Vagina (tissue), 2 donors: ENCODE measurements around the gene PLCB1. TPM values are rescaled to one million over a fixed set of nuclear protein-coding genes. Genes with fewer than 3 reads are reported as not detected.

Source experiments
- DNase-seq, 2 donors: peaks; one replicate each; pipeline ENCODE4 v3.0.0-alpha.2; 2017; ENCODE audit errors: extremely low spot score in 2 of 2
- H3K27ac ChIP-seq: fragments of 200-600 bp; sonication (generic); one replicate; pipeline ENCODE4 v1.5.1; 2019
- H3K27me3 ChIP-seq: fragments of 200-600 bp; sonication (generic); one replicate; pipeline ENCODE4 v1.5.1; 2019
- H3K36me3 ChIP-seq, 2 donors: fragments of 200-600 bp; sonication (generic); one replicate each; pipeline ENCODE4 v1.5.1; 2017 to 2019
- H3K4me1 ChIP-seq: fragments of 200-600 bp; sonication (generic); one replicate; pipeline ENCODE4 v1.5.1; 2019
- H3K4me3 ChIP-seq, 2 donors: fragments of 200-600 bp; sonication (generic); 1 replicate in 1 of 2; 2 replicates in 1 of 2; pipeline ENCODE4 v1.5.1; 2016 to 2019
- H3K9me3 ChIP-seq: fragments of 200-600 bp; sonication (generic); one replicate; pipeline ENCODE4 v1.5.1; 2019
- POLR2A ChIP-seq, 2 donors: fragments of 450-650 bp; IDR thresholded peaks; one replicate each; pipeline ENCODE4 v1.6.1; 2017; ENCODE audit warnings: antibody characterized with exemption in 2 of 2, mild to moderate bottlenecking in 2 of 2, moderate library complexity in 2 of 2
- POLR2AphosphoS5 ChIP-seq, 2 donors: sonication (generic); formaldehyde crosslinking; IDR thresholded peaks; one replicate each; pipeline ENCODE4 v1.9.0; 2017; ENCODE audit warnings: antibody characterized with exemption in 2 of 2, mild to moderate bottlenecking in 2 of 2, low read depth in 1 of 2; ENCODE audit not compliant: insufficient read depth in 1 of 2
- intact Hi-C: fragments of 100-400 bp; cut with DNase I; formaldehyde crosslinking; loops from one replicate; pipeline ENCODE4 v1.15.1; 2023
- total RNA-seq: library from RNA; depleted of rRNA; stranded (reverse); fragments of >200 nt; gene quantifications from one replicate; pipeline ENCODE4 v1.2.3, GENCODE V29; 2016
- TF ChIP-seq, protein P1 (sequence below), 3 experiments: fragments of 450-650 bp in 2 of 3; fragments of 200-600 bp in 1 of 3; sonication (generic) in 1 of 3; IDR thresholded peaks; one replicate each; pipeline ENCODE4 v1.5.1; 2017 to 2019; ENCODE audit warnings: antibody characterized with exemption in 3 of 3, mild to moderate bottlenecking in 2 of 3, moderate library complexity in 2 of 3

PLCB1 gene
- total RNA-seq, 1 donor from 2014 or later: 32.4 TPM

DNA sequence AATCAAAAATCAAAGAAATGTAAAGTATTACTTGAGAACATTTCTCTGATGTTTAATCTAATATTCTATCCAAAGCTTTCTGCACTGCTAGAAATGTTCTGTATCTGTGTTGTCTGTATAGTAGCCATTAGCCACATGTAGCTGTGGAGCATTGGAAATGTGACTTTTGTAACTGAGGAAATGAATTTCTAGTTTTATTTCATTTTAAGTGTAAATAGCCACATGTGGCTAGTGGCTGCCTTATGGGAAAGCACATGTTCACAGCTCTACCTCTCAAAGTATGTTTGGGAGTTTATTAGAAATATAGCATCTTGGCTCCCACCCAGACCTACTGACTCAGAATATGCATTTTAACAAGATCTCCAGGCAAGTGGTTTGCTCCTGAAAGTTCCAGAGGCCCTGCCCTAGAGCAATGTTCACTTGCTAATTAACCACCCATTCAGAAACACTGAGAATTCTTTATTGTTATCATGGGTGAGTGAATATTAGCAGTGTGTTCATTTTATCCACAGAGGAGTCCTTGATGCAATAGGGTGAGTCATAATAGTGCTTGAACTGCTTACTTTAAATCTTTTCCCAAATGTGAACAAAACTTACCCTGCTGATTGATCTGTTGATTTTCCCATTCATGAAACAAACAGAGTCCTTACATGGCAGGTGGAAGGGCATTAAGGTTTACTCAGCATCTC lies 282.7 kb downstream of the PLCB1 start:
- Histone ChIP-seq H3K36me3 (no peaks in the 10 kb centered on the region), H3K9me3 (no peaks in the 10 kb centered on the region), H3K27me3 (no peaks in the 10 kb centered on the region), H3K27ac (no peak overlapping the region), H3K4me1 (no peaks in the 10 kb centered on the region), H3K4me3 (no peak overlapping the region)
- no peak for TF ChIP-seq POLR2A (IDR thresholded peaks at IDR 0.05)
- TF ChIP-seq, protein P1, sequence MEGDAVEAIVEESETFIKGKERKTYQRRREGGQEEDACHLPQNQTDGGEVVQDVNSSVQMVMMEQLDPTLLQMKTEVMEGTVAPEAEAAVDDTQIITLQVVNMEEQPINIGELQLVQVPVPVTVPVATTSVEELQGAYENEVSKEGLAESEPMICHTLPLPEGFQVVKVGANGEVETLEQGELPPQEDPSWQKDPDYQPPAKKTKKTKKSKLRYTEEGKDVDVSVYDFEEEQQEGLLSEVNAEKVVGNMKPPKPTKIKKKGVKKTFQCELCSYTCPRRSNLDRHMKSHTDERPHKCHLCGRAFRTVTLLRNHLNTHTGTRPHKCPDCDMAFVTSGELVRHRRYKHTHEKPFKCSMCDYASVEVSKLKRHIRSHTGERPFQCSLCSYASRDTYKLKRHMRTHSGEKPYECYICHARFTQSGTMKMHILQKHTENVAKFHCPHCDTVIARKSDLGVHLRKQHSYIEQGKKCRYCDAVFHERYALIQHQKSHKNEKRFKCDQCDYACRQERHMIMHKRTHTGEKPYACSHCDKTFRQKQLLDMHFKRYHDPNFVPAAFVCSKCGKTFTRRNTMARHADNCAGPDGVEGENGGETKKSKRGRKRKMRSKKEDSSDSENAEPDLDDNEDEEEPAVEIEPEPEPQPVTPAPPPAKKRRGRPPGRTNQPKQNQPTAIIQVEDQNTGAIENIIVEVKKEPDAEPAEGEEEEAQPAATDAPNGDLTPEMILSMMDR (IDR thresholded peaks at IDR 0.05): no peak
- TF ChIP-seq POLR2AphosphoS5 (IDR thresholded peaks at IDR 0.05; ENCODE audit: insufficient read depth in 1 of 2, low read depth in 1 of 2): no peak
- intact Hi-C loops: no loop called here
- no peak for DNase-seq

DNA sequence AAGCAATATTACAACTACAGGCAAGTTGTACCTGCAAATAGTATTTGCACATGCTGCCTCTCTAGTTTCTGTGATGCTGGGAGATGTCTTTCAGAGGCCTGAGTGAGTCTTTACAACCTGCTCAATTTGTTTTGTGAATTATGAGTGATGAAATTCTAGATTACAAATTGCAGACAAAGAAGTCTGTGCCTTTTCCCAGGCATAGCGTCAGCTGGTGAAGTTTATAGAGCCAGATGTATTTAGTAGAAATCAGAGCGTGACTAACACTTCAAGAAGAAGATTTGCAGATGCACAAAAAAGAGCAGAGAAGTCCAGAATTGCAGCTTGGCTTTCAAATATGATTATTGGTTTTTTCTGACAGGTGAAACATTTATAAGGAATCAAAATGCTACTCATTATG lies 289.9 kb downstream of the PLCB1 start:
- no peaks in the 10 kb centered on the region for H3K9me3 ChIP-seq
- no peak for DNase-seq
- H3K36me3 ChIP-seq: no peaks in the 10 kb centered on the region
- TF ChIP-seq POLR2AphosphoS5 (IDR thresholded peaks at IDR 0.05; ENCODE audit: insufficient read depth in 1 of 2, low read depth in 1 of 2) (no peak), POLR2A (IDR thresholded peaks at IDR 0.05) (no peak)
- TF ChIP-seq, protein P1 (IDR thresholded peaks at IDR 0.05): no peak
- H3K4me1 ChIP-seq: no peaks in the 10 kb centered on the region
- no peaks in the 10 kb centered on the region for H3K27me3 ChIP-seq
- no peak overlapping the region for H3K27ac ChIP-seq
- no peak overlapping the region for H3K4me3 ChIP-seq
- intact Hi-C loops: no loop called here

DNA sequence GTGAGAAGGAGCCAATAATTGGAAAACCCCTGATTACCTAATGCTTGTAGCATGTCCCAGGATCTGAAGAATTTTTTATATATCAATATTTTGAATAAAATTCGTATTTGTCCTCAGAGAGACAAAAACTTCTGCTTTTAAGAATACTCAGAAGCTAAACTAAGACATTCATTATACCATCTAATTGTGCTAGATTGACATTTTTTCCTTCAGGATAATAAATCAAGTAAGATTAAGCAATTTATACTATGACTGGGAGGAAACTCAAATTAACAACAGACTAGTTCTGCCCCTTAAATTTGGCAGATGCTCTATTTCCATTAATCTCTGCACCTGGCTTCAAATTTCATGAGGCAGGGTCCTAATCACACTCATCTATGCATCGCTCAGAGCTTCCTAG lies 291.4 kb downstream of the PLCB1 start:
- no peaks in the 10 kb centered on the region for H3K36me3 ChIP-seq
- no peak overlapping the region for H3K4me3 ChIP-seq
- no peak overlapping the region for H3K27ac ChIP-seq
- H3K27me3 ChIP-seq: no peaks in the 10 kb centered on the region
- intact Hi-C loops: no loop called here
- no peak for DNase-seq
- H3K9me3 ChIP-seq: no peaks in the 10 kb centered on the region
- TF ChIP-seq POLR2AphosphoS5 (IDR thresholded peaks at IDR 0.05; ENCODE audit: insufficient read depth in 1 of 2, low read depth in 1 of 2) (no peak), POLR2A (IDR thresholded peaks at IDR 0.05) (no peak)
- TF ChIP-seq, protein P1 (IDR thresholded peaks at IDR 0.05): no peak
- H3K4me1 ChIP-seq: no peaks in the 10 kb centered on the region

DNA sequence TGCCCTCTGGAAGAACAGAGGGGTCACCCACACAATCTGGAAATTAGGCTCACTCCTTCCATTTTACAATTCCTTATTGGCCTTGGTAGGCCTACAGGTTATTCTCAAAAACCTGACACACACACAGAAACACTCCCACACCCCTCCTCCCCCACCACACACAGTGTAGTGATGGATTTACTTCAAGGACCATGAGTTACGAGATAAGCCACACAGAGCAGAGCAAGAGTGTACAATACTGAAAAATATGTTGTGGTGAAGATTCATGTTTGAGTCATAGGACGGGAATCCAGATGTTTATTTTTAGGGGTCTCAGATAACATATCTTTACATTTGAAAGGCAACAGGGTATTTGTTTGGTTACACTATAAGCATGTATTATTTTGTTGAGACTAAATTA lies 291.9 kb downstream of the PLCB1 start:
- Histone ChIP-seq H3K4me1 (no peaks in the 10 kb centered on the region), H3K4me3 (no peak overlapping the region), H3K36me3 (no peaks in the 10 kb centered on the region), H3K27me3 (no peaks in the 10 kb centered on the region), H3K9me3 (no peaks in the 10 kb centered on the region), H3K27ac (no peak overlapping the region)
- intact Hi-C loops: no loop called here
- TF ChIP-seq, protein P1 (IDR thresholded peaks at IDR 0.05): no peak
- no peak for TF ChIP-seq POLR2AphosphoS5 (IDR thresholded peaks at IDR 0.05; ENCODE audit: insufficient read depth in 1 of 2, low read depth in 1 of 2)
- no peak for DNase-seq

DNA sequence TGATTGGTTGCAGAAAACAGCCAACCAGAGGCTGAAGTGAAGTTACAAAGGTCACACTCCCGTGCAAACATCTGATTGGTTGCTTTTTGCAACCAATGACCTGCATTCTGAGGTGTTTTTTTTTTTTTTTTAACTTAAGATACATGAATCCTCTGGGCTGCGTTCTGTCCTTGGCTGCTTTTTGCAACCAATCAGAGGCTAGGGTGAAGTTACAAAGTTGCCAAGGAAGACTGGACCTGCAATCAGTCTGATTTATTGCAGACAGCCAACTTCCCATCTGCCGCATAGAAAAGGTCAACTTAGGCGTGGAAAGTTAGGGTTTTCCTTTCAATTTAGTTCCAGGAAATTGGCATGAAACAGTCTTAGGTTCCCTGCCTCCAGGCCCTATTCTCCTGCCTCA lies 292.9 kb downstream of the PLCB1 start:
- DNase-seq: no peak
- no peaks in the 10 kb centered on the region for H3K27me3 ChIP-seq
- H3K27ac ChIP-seq: no peak overlapping the region
- no peaks in the 10 kb centered on the region for H3K36me3 ChIP-seq
- H3K9me3 ChIP-seq: no peaks in the 10 kb centered on the region
- no peak overlapping the region for H3K4me3 ChIP-seq
- intact Hi-C loops: no loop called here
- no peak for TF ChIP-seq POLR2A (IDR thresholded peaks at IDR 0.05)
- no peaks in the 10 kb centered on the region for H3K4me1 ChIP-seq
